PC-9 (cell line): ENCODE data around the gene TRIM21. TPM values are rescaled to one million over a fixed set of nuclear protein-coding genes. Genes with fewer than 3 reads are reported as not detected.
"Not testable (repeated sequence)": the region's sequence is repeated elsewhere in the genome, so short reads cannot be mapped to it uniquely, and the experiment has no call there.

Source experiments
- BruUV-seq: library from RNA; stranded (reverse); fragments of 400-500 nt; replicated peaks from 2 replicates; lab custom pipeline; 2021; lab: Mats Ljungman, UMichigan
- CTCF ChIA-PET: fragments of 300-600 bp; sonication (Branson Sonifier 250); formaldehyde crosslinking; loops from one replicate; lab custom pipeline; 2022; ENCODE audit warnings: antibody characterized with exemption; lab: Charles Lee
- POLR2A ChIA-PET: fragments of 300-600 bp; sonication (Branson Sonifier 250); formaldehyde crosslinking; loops from one replicate; lab custom pipeline; 2022; ENCODE audit warnings: antibody characterized with exemption; ENCODE audit not compliant: unreplicated experiment; lab: Charles Lee
- DNase-seq, 2 experiments: peaks; one replicate each; pipeline versions ENCODE4 v3.0.0 to v3.0.0-alpha.2; 2015 to 2022; ENCODE audit warnings: mixed read lengths in 1 of 2
- H2AFZ ChIP-seq: fragments of 200-600 bp; sonication (generic); 2 replicates; pipeline ENCODE4 v1.8.1; 2017; ENCODE audit warnings: antibody characterized with exemption
- H3F3A ChIP-seq: fragments of 200-600 bp; sonication (generic); 2 replicates; pipeline ENCODE4 v1.8.1; 2017; ENCODE audit warnings: antibody characterized with exemption, mild to moderate bottlenecking, low read depth; ENCODE audit not compliant: insufficient read depth
- H3K27ac ChIP-seq: fragments of 200-600 bp; sonication (generic); 2 replicates; pipeline ENCODE4 v1.6.1; 2016; ENCODE audit warnings: mixed run types
- H3K27me3 ChIP-seq: fragments of 200-600 bp; sonication (generic); 2 replicates; pipeline ENCODE4 v1.6.1; 2016; ENCODE audit warnings: low read depth, mixed run types; ENCODE audit not compliant: insufficient read depth
- H3K36me3 ChIP-seq: fragments of 200-600 bp; sonication (generic); 2 replicates; pipeline ENCODE4 v1.6.1; 2016; ENCODE audit warnings: low read depth, mixed run types
- H3K4me1 ChIP-seq: fragments of 200-600 bp; sonication (generic); replicated peaks from 2 replicates; pipeline ENCODE4 v1.6.1; 2016; ENCODE audit warnings: mixed run types; ENCODE audit not compliant: insufficient read depth
- H3K4me2 ChIP-seq: fragments of 200-600 bp; sonication (generic); 2 replicates; pipeline ENCODE4 v1.6.1; 2017; ENCODE audit warnings: mixed run types
- H3K4me3 ChIP-seq: fragments of 200-600 bp; sonication (generic); 2 replicates; pipeline ENCODE4 v1.6.1; 2016; ENCODE audit warnings: mixed run types
- H3K79me2 ChIP-seq: fragments of 200-600 bp; sonication (generic); 2 replicates; pipeline ENCODE4 v1.6.1; 2017; ENCODE audit warnings: low read depth, mixed run types
- H3K9me2 ChIP-seq: fragments of 200-600 bp; sonication (generic); 2 replicates; pipeline ENCODE4 v1.8.1; 2017; ENCODE audit warnings: mild to moderate bottlenecking; ENCODE audit not compliant: insufficient read depth
- H3K9me3 ChIP-seq: fragments of 200-600 bp; sonication (generic); 2 replicates; pipeline ENCODE4 v1.8.1; 2016; ENCODE audit warnings: low read depth; ENCODE audit not compliant: insufficient read depth
- H4K20me1 ChIP-seq: fragments of 200-600 bp; sonication (generic); 2 replicates; pipeline ENCODE4 v1.8.1; 2017; ENCODE audit not compliant: insufficient read depth
- CTCF ChIP-seq: fragments of 200-600 bp; sonication (generic); conservative IDR thresholded peaks from 2 replicates; pipeline ENCODE4 v1.6.1; 2017; ENCODE audit warnings: mixed run types, antibody characterized with exemption, mild to moderate bottlenecking, moderate library complexity
- EZH2 ChIP-seq: fragments of 200-600 bp; sonication (generic); IDR thresholded peaks from 2 replicates; pipeline ENCODE4 v1.8.0; 2017; ENCODE audit warnings: antibody characterized with exemption, low read depth
- intact Hi-C: fragments of 100-400 bp; cut with micrococcal nuclease; formaldehyde crosslinking; loops from one replicate; pipeline ENCODE4 v1.10.0; 2022; ENCODE audit not compliant: unreplicated experiment
- total RNA-seq: library from RNA; stranded (reverse); gene quantifications from 2 replicates; pipeline ENCODE4 v1.2.3, GENCODE V29; 2021

TRIM21 gene
- total RNA-seq, 1 experiment from 2014 or later = 6.5 TPM

GRCh38 chr11:4416816-4417215 is 23.3 kb upstream of the TRIM21 start:
- Histone ChIP-seq H3K4me3 (no peak overlapping the region), H3K4me1 (no peaks in the 10 kb centered on the region), H3K27me3 (peaks cover 4% of the 10 kb centered on the region; the same call in 1 of the 2 replicates), H3K36me3 (no peaks in the 10 kb centered on the region), H2AFZ (no peak overlapping the region), H3K27ac (no peak overlapping the region), H3K4me2 (no peak overlapping the region), H3K79me2 (no peaks in the 10 kb centered on the region), H3K9me2 (no peaks in the 10 kb centered on the region), H4K20me1 (no peaks in the 10 kb centered on the region), H3F3A (no peaks in the 10 kb centered on the region), H3K9me3 (no peaks in the 10 kb centered on the region)
- intact Hi-C loops = no loop called here
- no TSS peak for BruUV-seq
- CTCF ChIA-PET = no interaction called here
- TF ChIP-seq CTCF (no peak), EZH2 (no peak)
- DNase-seq = no peak
- POLR2A ChIA-PET = no interaction called here

- no peaks in the 10 kb centered on the region for H3K9me3 ChIP-seq
- no peaks in the 10 kb centered on the region for H3K4me1 ChIP-seq
- TF ChIP-seq EZH2 (no peak), CTCF (no peak)
- no TSS peak for BruUV-seq
- no peaks in the 10 kb centered on the region for H3K36me3 ChIP-seq
- H2AFZ ChIP-seq = no peak overlapping the region
- no peak overlapping the region for H3K4me3 ChIP-seq
- no peak for DNase-seq
- no peaks in the 10 kb centered on the region for H4K20me1 ChIP-seq
- ChIA-PET POLR2A (no interaction called here), CTCF (no interaction called here)
- no peaks in the 10 kb centered on the region for H3K9me2 ChIP-seq
- H3K79me2 ChIP-seq = no peaks in the 10 kb centered on the region
- intact Hi-C loops = no loop called here
- H3K27ac ChIP-seq = no peak overlapping the region
- H3F3A ChIP-seq = no peaks in the 10 kb centered on the region
- no peak overlapping the region for H3K4me2 ChIP-seq
- peaks cover 4% of the 10 kb centered on the region; the same call in 1 of the 2 replicates for H3K27me3 ChIP-seq
Observed at GRCh38 chr11:4416306-4416705, 22.8 kb upstream of the TRIM21 start.

GRCh38 chr11:4406206-4406605 is 12.7 kb upstream of the TRIM21 start:
- POLR2A ChIA-PET, H4K20me1 ChIP-seq, H3K4me3 ChIP-seq, H3K27me3 ChIP-seq, H3K9me2 ChIP-seq, H3F3A ChIP-seq, H3K79me2 ChIP-seq, H3K36me3 ChIP-seq, H3K4me1 ChIP-seq, H3K27ac ChIP-seq, CTCF ChIA-PET, H2AFZ ChIP-seq, intact Hi-C loops, BruUV-seq, H3K9me3 ChIP-seq: not testable (repeated sequence)
- peak in 1 of 2 experiments; percentile 2 for DNase-seq
- H3K4me2 ChIP-seq = peak overlapping the region; percentile 23; the same call in 1 of the 2 replicates

- H3K9me3 ChIP-seq = no peaks in the 10 kb centered on the region
- ChIA-PET POLR2A (interaction anchor here (0.6 kb wide), 1 partner anchor 576 kb away, joined by 8 read pairs; no protein-coding TSS in a partner anchor), CTCF (no interaction called here)
- H3K79me2 ChIP-seq = no peaks in the 10 kb centered on the region
- intact Hi-C loops = no loop called here
- TF ChIP-seq EZH2 = no peak
- TF ChIP-seq CTCF = no peak
- H3K27ac ChIP-seq = no peak overlapping the region
- H3K9me2 ChIP-seq = no peaks in the 10 kb centered on the region
- H2AFZ ChIP-seq = peak overlapping the region; percentile 85; the same call in 1 of the 2 replicates
- H3K4me2 ChIP-seq = peak overlapping the region; percentile 76
- no TSS peak for BruUV-seq
- peaks cover 2% of the 10 kb centered on the region; the same call in 1 of the 2 replicates for H3K27me3 ChIP-seq
- H3F3A ChIP-seq = no peaks in the 10 kb centered on the region
- no peaks in the 10 kb centered on the region for H3K36me3 ChIP-seq
- peak overlapping the region; percentile 62; the same call in 1 of the 2 replicates for H3K4me3 ChIP-seq
- H4K20me1 ChIP-seq = no peaks in the 10 kb centered on the region
- no peak for DNase-seq
- H3K4me1 ChIP-seq = no peaks in the 10 kb centered on the region
Observed at GRCh38 chr11:4393858-4394223, 339 bp upstream of the TRIM21 start.
